MCF 10A (cell line): ENCODE results near the gene PKD2L1. TPM values are rescaled to one million over a fixed set of nuclear protein-coding genes. Genes with fewer than 3 reads are reported as not detected.

Source experiments
- BruUV-seq: library from RNA; stranded (reverse); fragments of 400-500 nt; replicated peaks from 2 replicates; lab custom pipeline; 2021; lab: Mats Ljungman, UMichigan
- CTCF ChIA-PET: fragments of 300-600 bp; sonication (Branson Sonifier 250); formaldehyde crosslinking; extraction: SDS; loops from one replicate; lab custom pipeline; 2021; ENCODE audit warnings: antibody characterized with exemption, inconsistent platforms; lab: Yijun Ruan, JAX
- POLR2A ChIA-PET: fragments of 300-600, 350-650 bp; sonication (Branson Sonifier 250); formaldehyde crosslinking; extraction: SDS; loops from one replicate; lab custom pipeline; 2020; ENCODE audit warnings: antibody characterized with exemption, inconsistent platforms; lab: Yijun Ruan, JAX
- DNase-seq: peaks from one replicate; pipeline ENCODE4 v3.0.0-alpha.2; 2018; ENCODE audit not compliant: unreplicated experiment
- H3K27ac Mint-ChIP-seq: one replicate; pipeline ENCODE4 v1.8.0; 2022; ENCODE audit warnings: mild to moderate bottlenecking, low read depth, mixed read lengths; ENCODE audit not compliant: unreplicated experiment
- H3K27me3 Mint-ChIP-seq: one replicate; pipeline ENCODE4 v1.8.0; 2022; ENCODE audit warnings: mixed read lengths; ENCODE audit not compliant: insufficient read depth, unreplicated experiment
- H3K36me3 Mint-ChIP-seq: one replicate; pipeline ENCODE4 v1.8.0; 2022; ENCODE audit warnings: mild to moderate bottlenecking, moderate library complexity, mixed read lengths; ENCODE audit not compliant: insufficient read depth, unreplicated experiment
- H3K4me1 Mint-ChIP-seq: one replicate; pipeline ENCODE4 v1.8.0; 2022; ENCODE audit warnings: mixed read lengths; ENCODE audit not compliant: insufficient read depth, unreplicated experiment
- H3K4me3 Mint-ChIP-seq: one replicate; pipeline ENCODE4 v1.8.0; 2022; ENCODE audit warnings: mild to moderate bottlenecking, moderate library complexity, mixed read lengths; ENCODE audit not compliant: unreplicated experiment
- H3K9me3 Mint-ChIP-seq: one replicate; pipeline ENCODE4 v1.8.0; 2022; ENCODE audit warnings: mixed read lengths; ENCODE audit not compliant: unreplicated experiment
- CTCF ChIP-seq: fragments of 200-600 bp; IDR thresholded peaks from one replicate; pipeline ENCODE4 v1.8.0; 2022; ENCODE audit warnings: antibody characterized with exemption, mild to moderate bottlenecking; ENCODE audit not compliant: unreplicated experiment
- intact Hi-C: fragments of 100-400 bp; cut with micrococcal nuclease; formaldehyde crosslinking; loops from 2 replicates; pipeline ENCODE4 v1.14.1; 2022
- total RNA-seq: library from RNA; stranded (reverse); gene quantifications from 2 replicates; pipeline ENCODE4 v1.2.3, GENCODE V29; 2022

PKD2L1 gene
- total RNA-seq, 1 experiment from 2014 or later, result not detected

- POLR2A ChIA-PET, result interaction anchor here (1.1 to 16.6 kb wide), 12 partner anchors 11 to 684 kb away, joined by 3 to 493 read pairs (median 6); partner anchors contain the start of genes BLOC1S2 and NDUFB8
- intact Hi-C loops, result loop anchor here (1.0 to 2.0 kb wide), 2 partner anchors 23 to 27 kb away; no protein-coding TSS in a partner anchor
- Mint-ChIP-seq H3K9me3 (no peaks in the 10 kb centered on the region), H3K27ac (peak overlapping the region; percentile 83), H3K4me1 (peaks cover 48% of the 10 kb centered on the region), H3K4me3 (peak overlapping the region; percentile 97), H3K27me3 (no peaks in the 10 kb centered on the region), H3K36me3 (peaks cover 34% of the 10 kb centered on the region)
- TSS peak; percentile 61 for BruUV-seq
- DNase-seq, result no peak
- CTCF ChIA-PET, result interaction anchor here (0.6 to 19.8 kb wide), 10 partner anchors 9 to 524 kb away, joined by 3 to 372 read pairs (median 6); no protein-coding TSS in a partner anchor
- no peak for TF ChIP-seq CTCF
Observed at GRCh38 chr10:100347568-100348195, 17.7 kb upstream of the PKD2L1 start.

- DNase-seq, result peak; percentile 97
- POLR2A ChIA-PET, result interaction anchor here (1.0 to 16.6 kb wide), 13 partner anchors 10 to 685 kb away, joined by 3 to 493 read pairs (median 4); partner anchors contain the start of genes BLOC1S2 and NDUFB8
- intact Hi-C loops, result loop anchor here (1.0 to 2.0 kb wide), 2 partner anchors 24 to 27 kb away; no protein-coding TSS in a partner anchor
- peak within 1 kb of the TSS; percentile 97 for H3K4me3 Mint-ChIP-seq
- H3K27me3 Mint-ChIP-seq, result no peaks in the 10 kb centered on the region
- H3K27ac Mint-ChIP-seq, result peak within 1 kb of the TSS; percentile 83
- BruUV-seq, result no TSS peak
- CTCF ChIA-PET, result interaction anchor here (0.6 to 19.8 kb wide), 12 partner anchors 9 to 531 kb away, joined by 3 to 372 read pairs (median 4); no protein-coding TSS in a partner anchor
- H3K4me1 Mint-ChIP-seq, result peaks cover 53% of the 10 kb centered on the region
- peaks cover 27% of the 10 kb centered on the region for H3K36me3 Mint-ChIP-seq
- no peak for TF ChIP-seq CTCF
- H3K9me3 Mint-ChIP-seq, result no peaks in the 10 kb centered on the region
Observed at GRCh38 chr10:100346765-100347567, 16.9 kb upstream of the PKD2L1 start, which contains the start of gene SCD. Gene SCD, plus strand, starts transcription at chr10:100347233. Its CDS starts 272 bp downstream, at chr10:100347505.

GRCh38 chr10:100346351-100346764, 16.3 kb upstream of the PKD2L1 start:
- DNase-seq, result peak; percentile 52
- no peak for TF ChIP-seq CTCF
- Mint-ChIP-seq H3K4me3 (peak overlapping the region; percentile 97), H3K27ac (peak overlapping the region; percentile 43), H3K27me3 (no peaks in the 10 kb centered on the region), H3K9me3 (no peaks in the 10 kb centered on the region), H3K4me1 (peaks cover 52% of the 10 kb centered on the region), H3K36me3 (peaks cover 21% of the 10 kb centered on the region)
- intact Hi-C loops, result loop anchor here (2.0 kb wide), 1 partner anchor 24 kb away; no protein-coding TSS in a partner anchor
- ChIA-PET POLR2A (interaction anchor here (0.8 to 16.6 kb wide), 13 partner anchors 11 to 685 kb away, joined by 3 to 493 read pairs (median 4); partner anchors contain the start of genes BLOC1S2 and NDUFB8), CTCF (interaction anchor here (0.6 to 19.8 kb wide), 9 partner anchors 13 to 532 kb away, joined by 3 to 372 read pairs (median 3); no protein-coding TSS in a partner anchor)
- no TSS peak for BruUV-seq
